Ascending aorta (tissue), 2 donors: ENCODE data around the gene TAF6. TPM values are rescaled to one million over a fixed set of nuclear protein-coding genes. Genes with fewer than 3 reads are reported as not detected.

Experiments used
- DNase-seq, 2 donors: peaks; one replicate each; pipeline ENCODE4 v3.0.0-alpha.2; 2019; ENCODE audit warnings: low spot score in 2 of 2
- H3K27ac ChIP-seq, 2 donors: fragments of 200-600 bp; sonication (generic); one replicate each; pipeline ENCODE4 v1.5.1; 2016 to 2017; ENCODE audit warnings: mild to moderate bottlenecking in 1 of 2
- H3K27me3 ChIP-seq: fragments of 200-600 bp; sonication (generic); one replicate; pipeline ENCODE4 v1.5.1; 2017
- H3K36me3 ChIP-seq, 2 donors: fragments of 200-600 bp; sonication (generic); one replicate each; pipeline ENCODE4 v1.5.1; 2016
- H3K4me1 ChIP-seq, 2 donors: fragments of 200-600 bp; sonication (generic); one replicate each; pipeline ENCODE4 v1.5.1; 2016 to 2017; ENCODE audit warnings: mild to moderate bottlenecking in 1 of 2
- H3K4me3 ChIP-seq, 2 donors: fragments of 200-600 bp; sonication (generic); one replicate each; pipeline ENCODE4 v1.5.1; 2016 to 2017; ENCODE audit warnings: mild to moderate bottlenecking in 1 of 2
- H3K9me3 ChIP-seq, 2 donors: fragments of 200-600 bp; sonication (generic); one replicate each; pipeline ENCODE4 v1.5.1; 2016
- CTCF ChIP-seq, 3 experiments: fragments of 200-600 bp in 2 of 3; fragments of 450-650 bp in 1 of 3; sonication (generic) in 2 of 3; IDR thresholded peaks; one replicate each; pipeline ENCODE4 v1.5.1; 2016 to 2019; ENCODE audit warnings: antibody characterized with exemption in 3 of 3, mild to moderate bottlenecking in 1 of 3, moderate library complexity in 1 of 3
- intact Hi-C: fragments of 100-400 bp; cut with DNase I; formaldehyde crosslinking; loops from one replicate; pipeline ENCODE4 v1.15.1; 2023
- total RNA-seq: library from RNA; depleted of rRNA; stranded (reverse); fragments of >200 nt; gene quantifications from one replicate; pipeline ENCODE4 v1.1.0, GENCODE V29; 2016

TAF6 gene
- total RNA-seq, 1 donor from 2014 or later: 103 TPM

DNA sequence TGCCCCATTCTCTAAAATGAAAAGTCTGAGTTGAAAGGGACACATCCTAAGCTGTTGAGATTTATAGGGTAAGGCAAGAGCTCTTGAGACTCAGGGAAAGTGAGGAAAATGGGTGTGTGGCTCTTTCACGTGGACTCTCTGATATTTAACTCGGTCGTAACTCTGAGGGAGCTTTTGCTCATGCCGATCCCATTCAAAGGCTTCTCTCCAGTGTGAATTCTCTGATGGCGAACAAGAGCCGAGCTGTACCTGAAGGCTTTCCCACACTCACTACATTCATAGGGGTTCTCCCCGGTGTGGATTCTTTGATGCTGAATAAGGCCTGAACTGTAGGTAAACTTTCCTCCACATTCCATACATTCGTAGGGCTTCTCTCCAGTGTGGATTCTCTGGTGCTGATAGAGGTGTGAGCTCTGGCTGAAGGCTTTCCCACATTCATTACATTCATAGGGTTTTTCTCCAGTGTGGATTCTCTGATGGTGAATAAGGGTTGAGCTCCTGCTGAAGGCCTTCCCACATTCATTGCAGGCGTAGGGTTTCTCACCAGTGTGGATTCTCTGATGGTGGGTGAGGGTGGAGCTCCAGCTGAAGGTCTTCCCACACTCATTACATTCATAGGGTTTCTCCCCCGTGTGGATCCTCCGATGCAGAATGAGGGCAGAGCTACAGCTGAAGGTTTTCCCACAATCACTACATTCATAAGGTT, 48.0 kb downstream of the TAF6 start:
- no peak for TF ChIP-seq CTCF (IDR thresholded peaks at IDR 0.05)
- Histone ChIP-seq H3K36me3 (peaks cover 77 to 81% of the 10 kb centered on the region in 2 donors), H3K27me3 (no peaks in the 10 kb centered on the region), H3K4me3 (no peak overlapping the region), H3K9me3 (peaks cover 19 to 21% of the 10 kb centered on the region in 2 donors), H3K27ac (no peak overlapping the region), H3K4me1 (no peaks in the 10 kb centered on the region)
- no peak for DNase-seq
- intact Hi-C loops: no loop called here

DNA sequence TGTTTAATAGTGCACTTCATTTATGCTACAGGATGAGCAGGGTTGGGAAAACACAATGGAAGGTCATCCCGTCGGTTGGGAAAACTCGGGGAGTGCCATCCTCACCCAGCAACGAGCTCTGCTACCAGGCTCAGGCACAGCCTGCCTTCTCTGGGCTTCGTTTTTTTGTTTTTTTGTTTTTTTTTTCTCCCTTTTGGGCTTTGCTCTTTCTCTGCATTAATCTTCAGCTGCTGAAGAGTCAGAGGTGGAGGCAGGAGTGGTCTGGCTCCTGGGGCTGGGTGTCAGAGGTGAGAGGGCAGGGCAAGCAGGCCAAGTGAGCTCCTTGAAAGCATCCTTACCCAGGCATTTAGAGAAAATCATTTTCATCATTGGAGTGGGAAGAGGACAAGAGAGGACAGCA, 49.2 kb downstream of the TAF6 start:
- H3K27ac ChIP-seq: no peak overlapping the region
- no peaks in the 10 kb centered on the region for H3K27me3 ChIP-seq
- no peak overlapping the region for H3K4me3 ChIP-seq
- no peaks in the 10 kb centered on the region for H3K4me1 ChIP-seq
- no peak for TF ChIP-seq CTCF (IDR thresholded peaks at IDR 0.05)
- intact Hi-C loops: no loop called here
- peaks cover 19 to 21% of the 10 kb centered on the region in 2 donors for H3K9me3 ChIP-seq
- DNase-seq: no peak
- peaks cover 66 to 70% of the 10 kb centered on the region in 2 donors for H3K36me3 ChIP-seq

DNA sequence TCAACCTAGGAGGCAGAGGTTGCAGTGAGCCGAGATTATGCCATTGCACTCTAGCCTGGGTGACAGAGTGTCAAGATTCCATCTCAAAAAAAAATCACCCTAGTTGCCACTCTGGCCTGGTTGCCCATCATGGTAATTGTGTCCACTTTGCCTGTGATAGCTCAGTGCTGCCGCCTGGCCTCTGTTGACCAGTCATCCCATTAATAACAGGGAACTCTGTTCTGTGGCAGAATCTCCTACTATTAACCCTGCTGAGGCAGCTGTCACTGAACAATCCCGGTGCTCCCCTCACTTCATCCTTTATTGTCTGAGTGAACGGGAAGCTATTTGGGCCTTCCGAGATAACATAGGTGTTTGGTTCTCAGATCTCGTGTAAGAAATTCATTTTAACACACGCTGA, 52.2 kb downstream of the TAF6 start:
- H3K36me3 ChIP-seq: peaks cover 55 to 59% of the 10 kb centered on the region in 2 donors
- no peaks in the 10 kb centered on the region for H3K4me1 ChIP-seq
- H3K27me3 ChIP-seq: no peaks in the 10 kb centered on the region
- intact Hi-C loops: no loop called here
- peaks cover 15 to 17% of the 10 kb centered on the region in 2 donors for H3K9me3 ChIP-seq
- DNase-seq: no peak
- TF ChIP-seq CTCF (IDR thresholded peaks at IDR 0.05): no peak
- H3K27ac ChIP-seq: no peak overlapping the region
- H3K4me3 ChIP-seq: no peak overlapping the region

GRCh38 chr7:100065452-100066186, 53.5 kb downstream of the TAF6 start:
- Histone ChIP-seq H3K27me3 (no peaks in the 10 kb centered on the region), H3K4me1 (no peaks in the 10 kb centered on the region), H3K27ac (no peak overlapping the region), H3K4me3 (no peak overlapping the region), H3K9me3 (peaks cover 2 to 4% of the 10 kb centered on the region in 2 donors), H3K36me3 (peaks cover 52 to 58% of the 10 kb centered on the region in 2 donors)
- no peak for DNase-seq
- TF ChIP-seq CTCF (IDR thresholded peaks at IDR 0.05): no peak
- intact Hi-C loops: no loop called here

- intact Hi-C loops: no loop called here
- no peak overlapping the region for H3K27ac ChIP-seq
- no peak for DNase-seq
- H3K9me3 ChIP-seq: no peaks in the 10 kb centered on the region
- TF ChIP-seq CTCF (IDR thresholded peaks at IDR 0.05): no peak
- no peak overlapping the region for H3K4me3 ChIP-seq
- H3K27me3 ChIP-seq: no peaks in the 10 kb centered on the region
- H3K36me3 ChIP-seq: peaks cover 53 to 56% of the 10 kb centered on the region in 2 donors
- no peaks in the 10 kb centered on the region for H3K4me1 ChIP-seq
These were observed 55.0 kb downstream of the TAF6 start for GRCh38 chr7:100064162-100064561.
